GM21515 (cell line): ENCODE data around the gene LOXL3.
"Not testable (repeated sequence)": the region's sequence is repeated elsewhere in the genome, so short reads cannot be mapped to it uniquely, and the experiment has no call there.

Experiments
- ATAC-seq: cut with Tn5 transposase; IDR thresholded peaks from one replicate; pipeline ENCODE4 v1.9.1; 2021; ENCODE audit not compliant: unreplicated experiment

The LOXL3 gene

GRCh38 chr2:74493546-74493945 is 60.2 kb downstream of the LOXL3 start:
- no peak for ATAC-seq

- no peak for ATAC-seq
Measured at GRCh38 chr2:74491648-74492544, 61.8 kb downstream of the LOXL3 start.

- no peak for ATAC-seq
Measured at GRCh38 chr2:74489906-74490305, 63.8 kb downstream of the LOXL3 start.

- no peak for ATAC-seq
Measured at GRCh38 chr2:74488643-74489481, 64.9 kb downstream of the LOXL3 start.

GRCh38 chr2:74486141-74486540 is 67.6 kb downstream of the LOXL3 start:
- ATAC-seq = no peak

- not testable (repeated sequence) for ATAC-seq
Measured at GRCh38 chr2:74483675-74484164, 70.0 kb downstream of the LOXL3 start.

- peak; percentile 84 for ATAC-seq
Measured at GRCh38 chr2:74482801-74483674, 70.7 kb downstream of the LOXL3 start, which contains the start of the genes CCDC142 and TTC31. CCDC142 (minus strand) TSS chr2:74482998; CDS start chr2:74482837, 161 bp downstream. TTC31 (plus strand) TSS chr2:74483081; CDS start chr2:74483096, 15 bp downstream.
